Liver (tissue), 9 donors: ENCODE results near the gene MPHOSPH6. TPM values are rescaled to one million over a fixed set of nuclear protein-coding genes. Genes with fewer than 3 reads are reported as not detected.

ENCODE experiments used
- DNase-seq: peaks from one replicate; pipeline ENCODE4 v3.0.0-alpha.2; 2017; ENCODE audit warnings: low spot score
- H3K27ac ChIP-seq, 2 donors: one replicate each; pipeline ENCODE4 v1.7.0; 2013; ENCODE audit warnings: inconsistent platforms in 2 of 2, low read length in 2 of 2, control low read depth in 1 of 2, low read depth in 1 of 2, mild to moderate bottlenecking in 1 of 2
- H3K27me3 ChIP-seq, 4 donors: one replicate each; pipeline versions ENCODE4 v1.6.1 to v1.7.0; 2013; ENCODE audit warnings: low read length in 3 of 4, inconsistent platforms in 1 of 4, mild to moderate bottlenecking in 1 of 4, moderate library complexity in 1 of 4; ENCODE audit not compliant: control insufficient read depth in 4 of 4, insufficient read depth in 4 of 4
- H3K36me3 ChIP-seq, 4 donors: one replicate each; pipeline versions ENCODE4 v1.6.1 to v1.7.0; 2013; ENCODE audit warnings: low read length in 3 of 4, mild to moderate bottlenecking in 3 of 4, low read depth in 1 of 4, moderate library complexity in 1 of 4; ENCODE audit not compliant: control insufficient read depth in 4 of 4, insufficient read depth in 3 of 4
- H3K4me1 ChIP-seq, 4 donors: one replicate each; pipeline versions ENCODE4 v1.6.1 to v1.7.0; 2013; ENCODE audit warnings: low read length in 3 of 4, mild to moderate bottlenecking in 3 of 4, moderate library complexity in 1 of 4; ENCODE audit not compliant: control insufficient read depth in 4 of 4, insufficient read depth in 4 of 4
- H3K4me3 ChIP-seq, 3 donors: one replicate each; pipeline versions ENCODE4 v1.6.1 to v1.7.0; 2013; ENCODE audit warnings: low read length in 3 of 3, control low read depth in 1 of 3, low read depth in 1 of 3, mild to moderate bottlenecking in 1 of 3
- H3K9ac ChIP-seq, 2 donors: one replicate each; pipeline ENCODE4 v1.7.0; 2013; ENCODE audit warnings: low read length in 2 of 2, mild to moderate bottlenecking in 2 of 2, moderate library complexity in 2 of 2, control low read depth in 1 of 2, low read depth in 1 of 2
- H3K9me3 ChIP-seq, 4 donors: one replicate each; pipeline versions ENCODE4 v1.6.1 to v1.7.0; 2013; ENCODE audit warnings: low read length in 3 of 4; ENCODE audit not compliant: control insufficient read depth in 4 of 4
- ATF3 ChIP-seq: IDR thresholded peaks from 2 replicates; pipeline ENCODE4 v1.6.1; 2016; ENCODE audit warnings: antibody characterized with exemption
- FOXA1 ChIP-seq: IDR thresholded peaks from 2 replicates; pipeline ENCODE4 v1.6.1; 2016; ENCODE audit warnings: antibody characterized with exemption
- FOXA2 ChIP-seq: IDR thresholded peaks from 2 replicates; pipeline ENCODE4 v1.6.1; 2016; ENCODE audit warnings: antibody characterized with exemption
- HNF4A ChIP-seq, 2 donors: conservative IDR thresholded peaks; 2 replicates each; pipeline ENCODE4 v1.6.1; 2016; ENCODE audit warnings: antibody characterized with exemption in 2 of 2, mild to moderate bottlenecking in 2 of 2
- HNF4G ChIP-seq: IDR thresholded peaks from 2 replicates; pipeline ENCODE4 v1.6.1; 2016; ENCODE audit warnings: antibody characterized with exemption
- JUND ChIP-seq, 2 donors: IDR thresholded peaks; 2 replicates each; pipeline ENCODE4 v1.6.1; 2016; ENCODE audit warnings: antibody characterized with exemption in 2 of 2
- NR2F2 ChIP-seq: IDR thresholded peaks from 2 replicates; pipeline ENCODE4 v1.6.1; 2016; ENCODE audit warnings: antibody characterized with exemption
- REST ChIP-seq: IDR thresholded peaks from 2 replicates; pipeline ENCODE4 v1.6.1; 2016; ENCODE audit warnings: antibody characterized with exemption, mild to moderate bottlenecking
- RXRA ChIP-seq, 2 donors: IDR thresholded peaks; 2 replicates each; pipeline ENCODE4 v1.6.1; 2017 to 2018; ENCODE audit warnings: antibody characterized with exemption in 2 of 2, mild to moderate bottlenecking in 1 of 2
- TAF1 ChIP-seq: conservative IDR thresholded peaks from 2 replicates; pipeline ENCODE4 v1.6.1; 2016; ENCODE audit warnings: antibody characterized with exemption, mild to moderate bottlenecking
- YY1 ChIP-seq: IDR thresholded peaks from 2 replicates; pipeline ENCODE4 v1.6.1; 2016; ENCODE audit warnings: antibody characterized with exemption, mild to moderate bottlenecking
- ZBTB33 ChIP-seq: IDR thresholded peaks from 2 replicates; pipeline ENCODE4 v1.6.1; 2016; ENCODE audit warnings: antibody characterized with exemption
- WGBS: extraction: QIAGEN DNeasy Blood & Tissue Kit; methylation state at CpG from one replicate; pipeline ENCODE4 v1.1.7; 2013; 5-methylcytosine and 5-hydroxymethylcytosine counted together
- polyA plus RNA-seq, 2 donors: library from polyadenylated mRNA; stranded (reverse) in 1 of 2; unstranded in 1 of 2; fragments of 200-250 nt in 1 of 2; fragments of >200 nt in 1 of 2; fragmentation: Nextera tagmentation in 1 of 2; extraction: Ambion mirVana in 1 of 2; gene quantifications; one replicate each; pipeline versions ENCODE4 v1.2.1 to v1.2.3, GENCODE V29; 2013 to 2015
- total RNA-seq, 2 donors: library from RNA; depleted of rRNA; stranded (reverse); fragments of >200 nt; gene quantifications; one replicate each; pipeline ENCODE4 v1.2.3, GENCODE V29; 2014
- TF ChIP-seq, protein P1 (sequence below): fragments of 150-350 bp; IDR thresholded peaks from 2 replicates; pipeline ENCODE4 v1.5.1; 2017; ENCODE audit warnings: improper control_type of control experiment, low read depth, low read length; ENCODE audit not compliant: missing input control
- TF ChIP-seq, protein P2 (sequence below): IDR thresholded peaks from 2 replicates; pipeline ENCODE4 v1.6.1; 2016; ENCODE audit warnings: antibody characterized with exemption
- donor health status: healthy.
- donor health status: healthy.
- donor health status: healthy.
- donor health status: healthy.
- donor health status: healthy.

MPHOSPH6 gene
- total and polyA plus RNA-seq, 4 donors = 7.3 to 15.1 (median 11.3) TPM

- H3K4me3 ChIP-seq = no peak overlapping the region
Measured at GRCh38 chr16:82160226-82160625, 9.8 kb downstream of the MPHOSPH6 start.

More at GRCh38 chr16:82160226-82160625, 9.8 kb downstream of the MPHOSPH6 start:
- Histone ChIP-seq H3K27me3 (no peaks in the 10 kb centered on the region), H3K4me1 (no peaks in the 10 kb centered on the region), H3K27ac (no peak overlapping the region), H3K9ac (no peak overlapping the region), H3K9me3 (no peaks in the 10 kb centered on the region), H3K36me3 (peaks cover 6 to 27% (median 20%) of the 10 kb centered on the region in 4 donors)
- no peak for TF ChIP-seq FOXA1
- TF ChIP-seq TAF1 = no peak
- no peak for TF ChIP-seq ATF3
- no peak for TF ChIP-seq HNF4G
- no peak for TF ChIP-seq JUND (IDR thresholded peaks at IDR 0.05)
- TF ChIP-seq YY1 = no peak
- TF ChIP-seq RXRA (IDR thresholded peaks at IDR 0.05) = no peak
- TF ChIP-seq, protein P1, sequence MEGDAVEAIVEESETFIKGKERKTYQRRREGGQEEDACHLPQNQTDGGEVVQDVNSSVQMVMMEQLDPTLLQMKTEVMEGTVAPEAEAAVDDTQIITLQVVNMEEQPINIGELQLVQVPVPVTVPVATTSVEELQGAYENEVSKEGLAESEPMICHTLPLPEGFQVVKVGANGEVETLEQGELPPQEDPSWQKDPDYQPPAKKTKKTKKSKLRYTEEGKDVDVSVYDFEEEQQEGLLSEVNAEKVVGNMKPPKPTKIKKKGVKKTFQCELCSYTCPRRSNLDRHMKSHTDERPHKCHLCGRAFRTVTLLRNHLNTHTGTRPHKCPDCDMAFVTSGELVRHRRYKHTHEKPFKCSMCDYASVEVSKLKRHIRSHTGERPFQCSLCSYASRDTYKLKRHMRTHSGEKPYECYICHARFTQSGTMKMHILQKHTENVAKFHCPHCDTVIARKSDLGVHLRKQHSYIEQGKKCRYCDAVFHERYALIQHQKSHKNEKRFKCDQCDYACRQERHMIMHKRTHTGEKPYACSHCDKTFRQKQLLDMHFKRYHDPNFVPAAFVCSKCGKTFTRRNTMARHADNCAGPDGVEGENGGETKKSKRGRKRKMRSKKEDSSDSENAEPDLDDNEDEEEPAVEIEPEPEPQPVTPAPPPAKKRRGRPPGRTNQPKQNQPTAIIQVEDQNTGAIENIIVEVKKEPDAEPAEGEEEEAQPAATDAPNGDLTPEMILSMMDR = no peak
- no peak for TF ChIP-seq HNF4A (conservative IDR thresholded peaks at IDR 0.05)
- TF ChIP-seq FOXA2 = no peak
- TF ChIP-seq REST = no peak
- TF ChIP-seq, protein P2, sequence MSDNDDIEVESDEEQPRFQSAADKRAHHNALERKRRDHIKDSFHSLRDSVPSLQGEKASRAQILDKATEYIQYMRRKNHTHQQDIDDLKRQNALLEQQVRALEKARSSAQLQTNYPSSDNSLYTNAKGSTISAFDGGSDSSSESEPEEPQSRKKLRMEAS = no peak
- no peak for TF ChIP-seq ZBTB33
- no peak for TF ChIP-seq NR2F2
- DNase-seq = no peak
- WGBS = 81% methylated on average over 6 of the region's 6 CpGs
